Peyer's patch (tissue), 4 donors: ENCODE results near the gene MPHOSPH8.

Experiments used
- CTCF ChIP-seq, 6 experiments: fragments of 450-650 bp in 4 of 6; fragments of 200-600 bp in 2 of 6; sonication (generic) in 1 of 6; IDR thresholded peaks; one replicate each; pipeline ENCODE4 v1.5.1; 2017 to 2019; ENCODE audit warnings: antibody characterized with exemption in 6 of 6, mild to moderate bottlenecking in 3 of 6, moderate library complexity in 1 of 6
- POLR2A ChIP-seq, 2 donors: fragments of 450-650 bp; IDR thresholded peaks; one replicate each; pipeline ENCODE4 v1.5.1; 2017; ENCODE audit warnings: antibody characterized with exemption in 2 of 2, mild to moderate bottlenecking in 2 of 2, moderate library complexity in 2 of 2

- TF ChIP-seq CTCF (IDR thresholded peaks at IDR 0.05) (no peak), POLR2A (IDR thresholded peaks at IDR 0.05) (no peak)
Measured at GRCh38 chr13:19685437-19685836, 52.0 kb downstream of the MPHOSPH8 start.
